Mesothelial cell of epicardium (in vitro differentiated cells): ENCODE data around the gene UBE2J1. TPM values are rescaled to one million over a fixed set of nuclear protein-coding genes. Genes with fewer than 3 reads are reported as not detected.

ENCODE experiments used
- DNase-seq, 2 experiments: peaks; one replicate each; pipeline ENCODE4 v3.0.0; 2021; ENCODE audit warnings: low spot score in 2 of 2; ENCODE audit not compliant: unreplicated experiment in 2 of 2
- H3K27ac Mint-ChIP-seq: 2 replicates; pipeline ENCODE4 v1.8.0; 2021; ENCODE audit warnings: mixed read lengths
- H3K27me3 Mint-ChIP-seq: 2 replicates; pipeline ENCODE4 v1.8.0; 2021; ENCODE audit warnings: low read depth, mixed read lengths
- H3K36me3 Mint-ChIP-seq: 2 replicates; pipeline ENCODE4 v1.8.0; 2021; ENCODE audit warnings: mixed read lengths
- H3K4me1 Mint-ChIP-seq: 2 replicates; pipeline ENCODE4 v1.8.0; 2021; ENCODE audit warnings: mixed read lengths
- H3K4me3 Mint-ChIP-seq: 2 replicates; pipeline ENCODE4 v1.8.0; 2021; ENCODE audit warnings: mild to moderate bottlenecking, moderate library complexity, mixed read lengths
- H3K9me3 Mint-ChIP-seq: 2 replicates; pipeline ENCODE4 v1.8.0; 2021; ENCODE audit warnings: mixed read lengths
- CTCF ChIP-seq: fragments of 200-600 bp; sonication (generic); IDR thresholded peaks from one replicate; pipeline ENCODE4 v1.5.0; 2021; ENCODE audit warnings: antibody characterized with exemption; ENCODE audit not compliant: unreplicated experiment
- total RNA-seq: library from RNA; stranded (reverse); gene quantifications from 3 replicates; pipeline ENCODE4 v1.2.1, GENCODE V29; 2021

UBE2J1 gene
- total RNA-seq, 1 donor from 2014 or later, result 32.2 TPM

- H3K4me1 Mint-ChIP-seq, result peaks cover 23% of the 10 kb centered on the region
- peaks cover 7% of the 10 kb centered on the region for H3K9me3 Mint-ChIP-seq
- H3K4me3 Mint-ChIP-seq, result no peak within 1 kb of the TSS
- no peak for TF ChIP-seq CTCF
- peaks cover 18% of the 10 kb centered on the region for H3K36me3 Mint-ChIP-seq
- no peak for DNase-seq
- H3K27ac Mint-ChIP-seq, result no peak within 1 kb of the TSS
- peaks cover under 1% of the 10 kb centered on the region for H3K27me3 Mint-ChIP-seq
Measured at GRCh38 chr6:89315249-89315885, 37.2 kb downstream of the UBE2J1 start, which contains the start of gene GABRR2. Gene GABRR2 (minus strand): TSS chr6:89315299. CDS start chr6:89315165, 134 bp downstream.

- no peak for TF ChIP-seq CTCF
- peaks cover 4% of the 10 kb centered on the region for H3K27me3 Mint-ChIP-seq
- peaks cover 23% of the 10 kb centered on the region for H3K4me1 Mint-ChIP-seq
- H3K4me3 Mint-ChIP-seq, result no peak overlapping the region
- H3K36me3 Mint-ChIP-seq, result peaks cover 11% of the 10 kb centered on the region
- H3K27ac Mint-ChIP-seq, result no peak overlapping the region
- peaks cover under 1% of the 10 kb centered on the region for H3K9me3 Mint-ChIP-seq
- DNase-seq, result no peak
Measured at GRCh38 chr6:89314692-89315091, 37.8 kb downstream of the UBE2J1 start.

- TF ChIP-seq CTCF, result no peak
- H3K4me1 Mint-ChIP-seq, result peaks cover 23% of the 10 kb centered on the region
- no peak for DNase-seq
- peak overlapping the region; percentile 44 for H3K27ac Mint-ChIP-seq
- no peaks in the 10 kb centered on the region for H3K9me3 Mint-ChIP-seq
- peaks cover 4% of the 10 kb centered on the region for H3K27me3 Mint-ChIP-seq
- no peak overlapping the region for H3K4me3 Mint-ChIP-seq
- H3K36me3 Mint-ChIP-seq, result peaks cover 4% of the 10 kb centered on the region
Measured at GRCh38 chr6:89313006-89313405, 39.5 kb downstream of the UBE2J1 start.

- Mint-ChIP-seq H3K27ac (peak overlapping the region; percentile 52), H3K9me3 (no peaks in the 10 kb centered on the region), H3K36me3 (peaks cover 4% of the 10 kb centered on the region), H3K27me3 (peaks cover 4% of the 10 kb centered on the region), H3K4me3 (no peak overlapping the region), H3K4me1 (peaks cover 23% of the 10 kb centered on the region)
- no peak for TF ChIP-seq CTCF
- DNase-seq, result peak in 1 of 2 experiments; percentile 63
Measured at GRCh38 chr6:89311853-89312531, 40.5 kb downstream of the UBE2J1 start.

- no peak for TF ChIP-seq CTCF
- no peak for DNase-seq
- no peaks in the 10 kb centered on the region for H3K9me3 Mint-ChIP-seq
- H3K27ac Mint-ChIP-seq, result no peak overlapping the region
- peaks cover 4% of the 10 kb centered on the region for H3K27me3 Mint-ChIP-seq
- H3K4me3 Mint-ChIP-seq, result no peak overlapping the region
- H3K4me1 Mint-ChIP-seq, result peaks cover 23% of the 10 kb centered on the region
- H3K36me3 Mint-ChIP-seq, result peaks cover 4% of the 10 kb centered on the region
Measured at GRCh38 chr6:89311530-89311852, 41.0 kb downstream of the UBE2J1 start.
